GM23338 (cell line): ENCODE data around the gene TMEM52. TPM values are rescaled to one million over a fixed set of nuclear protein-coding genes. Genes with fewer than 3 reads are reported as not detected.

Experiments
- ATAC-seq: fragments of 200-7000 bp; cut with Tn5 transposase; 3 replicates; pipeline ENCODE4 v1.9.1; 2020
- DNase-seq: peaks from one replicate; pipeline ENCODE4 v3.0.0-alpha.2; 2015; ENCODE audit warnings: low spot score
- H2AFZ ChIP-seq: fragments of 200-600 bp; sonication (generic); 2 replicates; pipeline ENCODE4 v1.8.0; 2016; ENCODE audit warnings: antibody characterized with exemption, mild to moderate bottlenecking, moderate library complexity
- H3F3A ChIP-seq: fragments of 200-600 bp; sonication (generic); replicated peaks from 2 replicates; pipeline ENCODE4 v1.8.0; 2017; ENCODE audit warnings: antibody characterized with exemption, mixed run types, low read depth
- H3K27ac ChIP-seq: fragments of 200-600 bp; sonication (generic); 2 replicates; pipeline ENCODE4 v1.6.1; 2016; ENCODE audit warnings: low read depth
- H3K27me3 ChIP-seq: fragments of 200-600 bp; sonication (generic); 2 replicates; pipeline ENCODE4 v1.8.0; 2016; ENCODE audit warnings: mild to moderate bottlenecking, mixed run types, moderate library complexity; ENCODE audit not compliant: insufficient read depth
- H3K36me3 ChIP-seq: fragments of 200-600 bp; sonication (generic); 2 replicates; pipeline ENCODE4 v1.8.0; 2016; ENCODE audit warnings: mild to moderate bottlenecking; ENCODE audit not compliant: insufficient read depth
- H3K4me1 ChIP-seq: fragments of 200-600 bp; sonication (generic); 2 replicates; pipeline ENCODE4 v1.8.0; 2016; ENCODE audit warnings: mild to moderate bottlenecking, moderate library complexity; ENCODE audit not compliant: insufficient read depth
- H3K4me2 ChIP-seq: fragments of 200-600 bp; sonication (generic); 2 replicates; pipeline ENCODE4 v1.7.1; 2017; ENCODE audit warnings: mixed run types
- H3K4me3 ChIP-seq: fragments of 200-600 bp; sonication (generic); 2 replicates; pipeline ENCODE4 v1.6.1; 2016; ENCODE audit warnings: mixed run types
- H3K79me2 ChIP-seq: fragments of 200-600 bp; sonication (generic); replicated peaks from 2 replicates; pipeline ENCODE4 v1.8.0; 2017; ENCODE audit warnings: mild to moderate bottlenecking; ENCODE audit not compliant: insufficient read depth
- H3K9me2 ChIP-seq: fragments of 200-600 bp; sonication (generic); 2 replicates; pipeline ENCODE4 v1.8.0; 2017; ENCODE audit not compliant: insufficient read depth
- H4K20me1 ChIP-seq: fragments of 200-600 bp; sonication (generic); replicated peaks from 2 replicates; pipeline ENCODE4 v1.8.0; 2017; ENCODE audit warnings: mild to moderate bottlenecking; ENCODE audit not compliant: insufficient read depth
- H3K27ac Mint-ChIP-seq: 2 replicates; pipeline ENCODE4 v1.8.0; 2020; ENCODE audit warnings: inconsistent platforms, mild to moderate bottlenecking, moderate library complexity, mixed read lengths
- H3K27me3 Mint-ChIP-seq: 3 replicates; pipeline ENCODE4 v1.8.0; 2022; ENCODE audit warnings: low read depth, mild to moderate bottlenecking, moderate library complexity, mixed read lengths, inconsistent platforms; ENCODE audit not compliant: insufficient read depth, poor library complexity
- H3K36me3 Mint-ChIP-seq: 3 replicates; pipeline ENCODE4 v1.8.0; 2021; ENCODE audit warnings: low read depth, mild to moderate bottlenecking, inconsistent platforms, moderate library complexity, mixed read lengths
- H3K4me1 Mint-ChIP-seq: 3 replicates; pipeline ENCODE4 v1.8.0; 2020; ENCODE audit warnings: mild to moderate bottlenecking, inconsistent platforms, mixed read lengths
- H3K4me3 Mint-ChIP-seq: 3 replicates; pipeline ENCODE4 v1.8.0; 2021; ENCODE audit warnings: moderate library complexity, mild to moderate bottlenecking, inconsistent platforms, mixed read lengths
- H3K9me3 Mint-ChIP-seq: 3 replicates; pipeline ENCODE4 v1.8.0; 2020; ENCODE audit warnings: moderate library complexity, mild to moderate bottlenecking, inconsistent platforms, mixed read lengths
- CREB1 ChIP-seq: fragments of 250-450 bp; sonication (Bioruptor Pico); IDR thresholded peaks from 2 replicates; pipeline ENCODE4 v1.5.0; 2020; ENCODE audit warnings: low read depth, mild to moderate bottlenecking, moderate library complexity
- POLR2AphosphoS5 ChIP-seq: IDR thresholded peaks from 2 replicates; pipeline ENCODE4 v1.6.1; 2016; ENCODE audit warnings: antibody characterized with exemption, low read depth
- ZNF331 ChIP-seq: fragments of 250-450 bp; sonication (Bioruptor Pico); IDR thresholded peaks from 2 replicates; pipeline ENCODE4 v1.5.0; 2020; ENCODE audit warnings: low read depth, mild to moderate bottlenecking, moderate library complexity
- polyA plus RNA-seq: library from polyadenylated mRNA; unstranded; fragments of >200 nt; fragmentation: Nextera tagmentation; extraction: Ambion mirVana; gene quantifications from 2 replicates; pipeline ENCODE4 v1.2.1, GENCODE V29; 2016
- total RNA-seq: library from RNA; depleted of rRNA; stranded (reverse); fragments of >200 nt; shearing (Covaris generic); gene quantifications from 2 replicates; pipeline ENCODE4 v1.2.3, GENCODE V29; 2014
- TF ChIP-seq, protein P1 (sequence below): IDR thresholded peaks from one replicate; pipeline ENCODE4 v1.6.1; 2018; ENCODE audit warnings: antibody characterized with exemption; ENCODE audit not compliant: unreplicated experiment
- TF ChIP-seq, protein P2 (sequence below): fragments of 250-450 bp; sonication (Bioruptor Pico); IDR thresholded peaks from 2 replicates; pipeline ENCODE4 v1.5.0; 2020; ENCODE audit warnings: mild to moderate bottlenecking, moderate library complexity

Gene TMEM52
- total and polyA plus RNA-seq, 2 experiments from 2014 or later: 19.5 to 25.0 TPM

- TF ChIP-seq, protein P1, sequence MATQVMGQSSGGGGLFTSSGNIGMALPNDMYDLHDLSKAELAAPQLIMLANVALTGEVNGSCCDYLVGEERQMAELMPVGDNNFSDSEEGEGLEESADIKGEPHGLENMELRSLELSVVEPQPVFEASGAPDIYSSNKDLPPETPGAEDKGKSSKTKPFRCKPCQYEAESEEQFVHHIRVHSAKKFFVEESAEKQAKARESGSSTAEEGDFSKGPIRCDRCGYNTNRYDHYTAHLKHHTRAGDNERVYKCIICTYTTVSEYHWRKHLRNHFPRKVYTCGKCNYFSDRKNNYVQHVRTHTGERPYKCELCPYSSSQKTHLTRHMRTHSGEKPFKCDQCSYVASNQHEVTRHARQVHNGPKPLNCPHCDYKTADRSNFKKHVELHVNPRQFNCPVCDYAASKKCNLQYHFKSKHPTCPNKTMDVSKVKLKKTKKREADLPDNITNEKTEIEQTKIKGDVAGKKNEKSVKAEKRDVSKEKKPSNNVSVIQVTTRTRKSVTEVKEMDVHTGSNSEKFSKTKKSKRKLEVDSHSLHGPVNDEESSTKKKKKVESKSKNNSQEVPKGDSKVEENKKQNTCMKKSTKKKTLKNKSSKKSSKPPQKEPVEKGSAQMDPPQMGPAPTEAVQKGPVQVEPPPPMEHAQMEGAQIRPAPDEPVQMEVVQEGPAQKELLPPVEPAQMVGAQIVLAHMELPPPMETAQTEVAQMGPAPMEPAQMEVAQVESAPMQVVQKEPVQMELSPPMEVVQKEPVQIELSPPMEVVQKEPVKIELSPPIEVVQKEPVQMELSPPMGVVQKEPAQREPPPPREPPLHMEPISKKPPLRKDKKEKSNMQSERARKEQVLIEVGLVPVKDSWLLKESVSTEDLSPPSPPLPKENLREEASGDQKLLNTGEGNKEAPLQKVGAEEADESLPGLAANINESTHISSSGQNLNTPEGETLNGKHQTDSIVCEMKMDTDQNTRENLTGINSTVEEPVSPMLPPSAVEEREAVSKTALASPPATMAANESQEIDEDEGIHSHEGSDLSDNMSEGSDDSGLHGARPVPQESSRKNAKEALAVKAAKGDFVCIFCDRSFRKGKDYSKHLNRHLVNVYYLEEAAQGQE: no peak
- no peak for TF ChIP-seq ZNF331 (CRISPR knock-in tag)
Measured at GRCh38 chr1:1967151-1967550, 48.1 kb upstream of the TMEM52 start (continued).

GRCh38 chr1:1966071-1966740 lies 47.1 kb upstream of the TMEM52 start:
- Histone ChIP-seq H3K36me3 (no peaks in the 10 kb centered on the region), H3K4me3 (no peak overlapping the region), H3K27me3 (no peaks in the 10 kb centered on the region), H4K20me1 (no peaks in the 10 kb centered on the region), H2AFZ (peak overlapping the region; percentile 56), H3K27ac (no peak overlapping the region), H3F3A (peaks cover 8% of the 10 kb centered on the region), H3K4me2 (no peak overlapping the region), H3K79me2 (no peaks in the 10 kb centered on the region), H3K4me1 (peaks cover 1% of the 10 kb centered on the region; the same call in 1 of the 2 replicates), H3K9me2 (no peaks in the 10 kb centered on the region)
- H3K27ac Mint-ChIP-seq: no peak overlapping the region
- DNase-seq (no peak), ATAC-seq (peak; percentile 18)
- peaks cover 11% of the 10 kb centered on the region for H3K4me1 Mint-ChIP-seq
- peaks cover 11% of the 10 kb centered on the region for H3K27me3 Mint-ChIP-seq
- TF ChIP-seq ZNF331 (CRISPR knock-in tag): no peak
- TF ChIP-seq CREB1 (CRISPR knock-in tag): no peak
- TF ChIP-seq, protein P2, sequence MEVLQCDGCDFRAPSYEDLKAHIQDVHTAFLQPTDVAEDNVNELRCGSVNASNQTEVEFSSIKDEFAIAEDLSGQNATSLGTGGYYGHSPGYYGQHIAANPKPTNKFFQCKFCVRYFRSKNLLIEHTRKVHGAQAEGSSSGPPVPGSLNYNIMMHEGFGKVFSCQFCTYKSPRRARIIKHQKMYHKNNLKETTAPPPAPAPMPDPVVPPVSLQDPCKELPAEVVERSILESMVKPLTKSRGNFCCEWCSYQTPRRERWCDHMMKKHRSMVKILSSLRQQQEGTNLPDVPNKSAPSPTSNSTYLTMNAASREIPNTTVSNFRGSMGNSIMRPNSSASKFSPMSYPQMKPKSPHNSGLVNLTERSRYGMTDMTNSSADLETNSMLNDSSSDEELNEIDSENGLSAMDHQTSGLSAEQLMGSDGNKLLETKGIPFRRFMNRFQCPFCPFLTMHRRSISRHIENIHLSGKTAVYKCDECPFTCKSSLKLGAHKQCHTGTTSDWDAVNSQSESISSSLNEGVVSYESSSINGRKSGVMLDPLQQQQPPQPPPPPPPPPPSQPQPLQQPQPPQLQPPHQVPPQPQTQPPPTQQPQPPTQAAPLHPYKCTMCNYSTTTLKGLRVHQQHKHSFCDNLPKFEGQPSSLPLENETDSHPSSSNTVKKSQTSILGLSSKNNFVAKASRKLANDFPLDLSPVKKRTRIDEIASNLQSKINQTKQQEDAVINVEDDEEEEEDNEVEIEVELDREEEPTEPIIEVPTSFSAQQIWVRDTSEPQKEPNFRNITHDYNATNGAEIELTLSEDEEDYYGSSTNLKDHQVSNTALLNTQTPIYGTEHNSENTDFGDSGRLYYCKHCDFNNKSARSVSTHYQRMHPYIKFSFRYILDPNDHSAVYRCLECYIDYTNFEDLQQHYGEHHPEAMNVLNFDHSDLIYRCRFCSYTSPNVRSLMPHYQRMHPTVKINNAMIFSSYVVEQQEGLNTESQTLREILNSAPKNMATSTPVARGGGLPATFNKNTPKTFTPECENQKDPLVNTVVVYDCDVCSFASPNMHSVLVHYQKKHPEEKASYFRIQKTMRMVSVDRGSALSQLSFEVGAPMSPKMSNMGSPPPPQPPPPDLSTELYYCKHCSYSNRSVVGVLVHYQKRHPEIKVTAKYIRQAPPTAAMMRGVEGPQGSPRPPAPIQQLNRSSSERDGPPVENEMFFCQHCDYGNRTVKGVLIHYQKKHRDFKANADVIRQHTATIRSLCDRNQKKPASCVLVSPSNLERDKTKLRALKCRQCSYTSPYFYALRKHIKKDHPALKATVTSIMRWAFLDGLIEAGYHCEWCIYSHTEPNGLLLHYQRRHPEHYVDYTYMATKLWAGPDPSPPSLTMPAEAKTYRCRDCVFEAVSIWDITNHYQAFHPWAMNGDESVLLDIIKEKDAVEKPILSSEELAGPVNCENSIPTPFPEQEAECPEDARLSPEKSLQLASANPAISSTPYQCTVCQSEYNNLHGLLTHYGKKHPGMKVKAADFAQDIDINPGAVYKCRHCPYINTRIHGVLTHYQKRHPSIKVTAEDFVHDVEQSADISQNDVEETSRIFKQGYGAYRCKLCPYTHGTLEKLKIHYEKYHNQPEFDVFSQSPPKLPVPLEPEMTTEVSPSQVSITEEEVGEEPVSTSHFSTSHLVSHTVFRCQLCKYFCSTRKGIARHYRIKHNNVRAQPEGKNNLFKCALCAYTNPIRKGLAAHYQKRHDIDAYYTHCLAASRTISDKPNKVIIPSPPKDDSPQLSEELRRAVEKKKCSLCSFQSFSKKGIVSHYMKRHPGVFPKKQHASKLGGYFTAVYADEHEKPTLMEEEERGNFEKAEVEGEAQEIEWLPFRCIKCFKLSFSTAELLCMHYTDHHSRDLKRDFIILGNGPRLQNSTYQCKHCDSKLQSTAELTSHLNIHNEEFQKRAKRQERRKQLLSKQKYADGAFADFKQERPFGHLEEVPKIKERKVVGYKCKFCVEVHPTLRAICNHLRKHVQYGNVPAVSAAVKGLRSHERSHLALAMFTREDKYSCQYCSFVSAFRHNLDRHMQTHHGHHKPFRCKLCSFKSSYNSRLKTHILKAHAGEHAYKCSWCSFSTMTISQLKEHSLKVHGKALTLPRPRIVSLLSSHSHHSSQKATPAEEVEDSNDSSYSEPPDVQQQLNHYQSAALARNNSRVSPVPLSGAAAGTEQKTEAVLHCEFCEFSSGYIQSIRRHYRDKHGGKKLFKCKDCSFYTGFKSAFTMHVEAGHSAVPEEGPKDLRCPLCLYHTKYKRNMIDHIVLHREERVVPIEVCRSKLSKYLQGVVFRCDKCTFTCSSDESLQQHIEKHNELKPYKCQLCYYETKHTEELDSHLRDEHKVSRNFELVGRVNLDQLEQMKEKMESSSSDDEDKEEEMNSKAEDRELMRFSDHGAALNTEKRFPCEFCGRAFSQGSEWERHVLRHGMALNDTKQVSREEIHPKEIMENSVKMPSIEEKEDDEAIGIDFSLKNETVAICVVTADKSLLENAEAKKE: no peak
- no peak for TF ChIP-seq POLR2AphosphoS5
- H3K36me3 Mint-ChIP-seq: no peaks in the 10 kb centered on the region; the same call in 2 of the 3 replicates
- H3K4me3 Mint-ChIP-seq: no peak overlapping the region
- peaks cover 9% of the 10 kb centered on the region for H3K9me3 Mint-ChIP-seq
